Panc1 (cell line): ENCODE results near the gene EIF2D.

Source experiments
- TCF7L2 ChIP-seq: IDR thresholded peaks from 2 replicates; pipeline ENCODE4 v1.6.1; 2011; ENCODE audit warnings: mild to moderate bottlenecking, low read depth, low read length, inconsistent platforms
- TF ChIP-seq, protein P1 (sequence below): fragments of 450-650 bp; IDR thresholded peaks from 2 replicates; pipeline ENCODE4 v1.5.1; 2017; ENCODE audit warnings: mild to moderate bottlenecking
- TF ChIP-seq, protein P2 (sequence below), 2 experiments: IDR thresholded peaks; 2 replicates each; pipeline ENCODE4 v1.6.1; 2011 to 2012; ENCODE audit warnings: low read depth in 2 of 2, control low read depth in 1 of 2, low read length in 1 of 2, mild to moderate bottlenecking in 1 of 2, moderate library complexity in 1 of 2; ENCODE audit not compliant: insufficient read depth in 1 of 2

DNA sequence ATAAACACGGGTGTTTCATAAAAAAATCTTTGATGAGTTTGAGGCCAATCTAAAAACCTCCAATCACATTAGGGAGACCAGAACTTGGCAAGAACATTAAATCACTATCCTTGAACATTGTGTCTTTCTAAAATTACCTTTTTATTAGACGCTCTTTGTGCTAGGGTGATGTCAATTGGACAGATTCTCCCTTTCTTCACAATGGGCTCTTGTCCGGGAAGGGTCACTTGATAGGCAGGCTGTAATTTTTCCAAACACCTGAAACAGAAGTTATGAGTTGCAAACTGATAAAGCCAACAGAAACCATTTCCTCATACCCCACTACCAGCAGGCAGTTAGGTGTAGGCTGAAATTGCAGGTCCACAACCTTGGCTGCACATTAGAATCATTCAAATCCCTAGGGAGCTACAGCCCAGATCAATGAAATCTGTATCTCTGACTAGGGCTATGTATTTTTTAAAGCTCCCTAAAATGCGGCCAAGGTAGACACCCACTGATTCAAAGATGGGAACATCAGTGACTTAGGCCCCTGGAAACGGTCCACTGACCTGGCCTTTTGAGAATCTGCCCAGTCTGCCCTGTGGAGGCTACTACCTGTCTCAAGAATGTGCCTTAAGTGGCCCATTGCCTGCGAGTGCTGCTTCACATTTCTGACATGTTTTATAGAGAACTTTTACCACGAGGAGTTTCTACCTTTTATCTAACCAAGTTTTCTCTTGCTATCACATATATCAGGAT is 16.5 kb downstream of the EIF2D start:
- TF ChIP-seq, protein P1, sequence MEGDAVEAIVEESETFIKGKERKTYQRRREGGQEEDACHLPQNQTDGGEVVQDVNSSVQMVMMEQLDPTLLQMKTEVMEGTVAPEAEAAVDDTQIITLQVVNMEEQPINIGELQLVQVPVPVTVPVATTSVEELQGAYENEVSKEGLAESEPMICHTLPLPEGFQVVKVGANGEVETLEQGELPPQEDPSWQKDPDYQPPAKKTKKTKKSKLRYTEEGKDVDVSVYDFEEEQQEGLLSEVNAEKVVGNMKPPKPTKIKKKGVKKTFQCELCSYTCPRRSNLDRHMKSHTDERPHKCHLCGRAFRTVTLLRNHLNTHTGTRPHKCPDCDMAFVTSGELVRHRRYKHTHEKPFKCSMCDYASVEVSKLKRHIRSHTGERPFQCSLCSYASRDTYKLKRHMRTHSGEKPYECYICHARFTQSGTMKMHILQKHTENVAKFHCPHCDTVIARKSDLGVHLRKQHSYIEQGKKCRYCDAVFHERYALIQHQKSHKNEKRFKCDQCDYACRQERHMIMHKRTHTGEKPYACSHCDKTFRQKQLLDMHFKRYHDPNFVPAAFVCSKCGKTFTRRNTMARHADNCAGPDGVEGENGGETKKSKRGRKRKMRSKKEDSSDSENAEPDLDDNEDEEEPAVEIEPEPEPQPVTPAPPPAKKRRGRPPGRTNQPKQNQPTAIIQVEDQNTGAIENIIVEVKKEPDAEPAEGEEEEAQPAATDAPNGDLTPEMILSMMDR, result no peak
- TF ChIP-seq TCF7L2, result no peak
- TF ChIP-seq, protein P2, sequence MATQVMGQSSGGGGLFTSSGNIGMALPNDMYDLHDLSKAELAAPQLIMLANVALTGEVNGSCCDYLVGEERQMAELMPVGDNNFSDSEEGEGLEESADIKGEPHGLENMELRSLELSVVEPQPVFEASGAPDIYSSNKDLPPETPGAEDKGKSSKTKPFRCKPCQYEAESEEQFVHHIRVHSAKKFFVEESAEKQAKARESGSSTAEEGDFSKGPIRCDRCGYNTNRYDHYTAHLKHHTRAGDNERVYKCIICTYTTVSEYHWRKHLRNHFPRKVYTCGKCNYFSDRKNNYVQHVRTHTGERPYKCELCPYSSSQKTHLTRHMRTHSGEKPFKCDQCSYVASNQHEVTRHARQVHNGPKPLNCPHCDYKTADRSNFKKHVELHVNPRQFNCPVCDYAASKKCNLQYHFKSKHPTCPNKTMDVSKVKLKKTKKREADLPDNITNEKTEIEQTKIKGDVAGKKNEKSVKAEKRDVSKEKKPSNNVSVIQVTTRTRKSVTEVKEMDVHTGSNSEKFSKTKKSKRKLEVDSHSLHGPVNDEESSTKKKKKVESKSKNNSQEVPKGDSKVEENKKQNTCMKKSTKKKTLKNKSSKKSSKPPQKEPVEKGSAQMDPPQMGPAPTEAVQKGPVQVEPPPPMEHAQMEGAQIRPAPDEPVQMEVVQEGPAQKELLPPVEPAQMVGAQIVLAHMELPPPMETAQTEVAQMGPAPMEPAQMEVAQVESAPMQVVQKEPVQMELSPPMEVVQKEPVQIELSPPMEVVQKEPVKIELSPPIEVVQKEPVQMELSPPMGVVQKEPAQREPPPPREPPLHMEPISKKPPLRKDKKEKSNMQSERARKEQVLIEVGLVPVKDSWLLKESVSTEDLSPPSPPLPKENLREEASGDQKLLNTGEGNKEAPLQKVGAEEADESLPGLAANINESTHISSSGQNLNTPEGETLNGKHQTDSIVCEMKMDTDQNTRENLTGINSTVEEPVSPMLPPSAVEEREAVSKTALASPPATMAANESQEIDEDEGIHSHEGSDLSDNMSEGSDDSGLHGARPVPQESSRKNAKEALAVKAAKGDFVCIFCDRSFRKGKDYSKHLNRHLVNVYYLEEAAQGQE (IDR thresholded peaks at IDR 0.05; ENCODE audit: insufficient read depth in 1 of 2, low read depth in 2 of 2, low read length in 1 of 2), result no peak
